HG03575 (cell line): ENCODE measurements around the gene ZNF665.
"Not testable (repeated sequence)": the region's sequence is repeated elsewhere in the genome, so short reads cannot be mapped to it uniquely, and the experiment has no call there.

Experiments used
- ATAC-seq: cut with Tn5 transposase; IDR thresholded peaks from one replicate; pipeline ENCODE4 v1.9.1; 2021; ENCODE audit not compliant: unreplicated experiment, insufficient number of reproducible peaks, low FRiP score; ENCODE audit errors: extremely low read depth

Gene ZNF665

GRCh38 chr19:53192771-53193534 lies at the start of gene ZNF665:
Gene ZNF665, minus strand, starts transcription at chr19:53193358. Its CDS starts 10,460 bp downstream, at chr19:53182898.
- ATAC-seq, result no peak

- ATAC-seq, result no peak
Measured at GRCh38 chr19:53237114-53237777, 44.1 kb upstream of the ZNF665 start.

DNA sequence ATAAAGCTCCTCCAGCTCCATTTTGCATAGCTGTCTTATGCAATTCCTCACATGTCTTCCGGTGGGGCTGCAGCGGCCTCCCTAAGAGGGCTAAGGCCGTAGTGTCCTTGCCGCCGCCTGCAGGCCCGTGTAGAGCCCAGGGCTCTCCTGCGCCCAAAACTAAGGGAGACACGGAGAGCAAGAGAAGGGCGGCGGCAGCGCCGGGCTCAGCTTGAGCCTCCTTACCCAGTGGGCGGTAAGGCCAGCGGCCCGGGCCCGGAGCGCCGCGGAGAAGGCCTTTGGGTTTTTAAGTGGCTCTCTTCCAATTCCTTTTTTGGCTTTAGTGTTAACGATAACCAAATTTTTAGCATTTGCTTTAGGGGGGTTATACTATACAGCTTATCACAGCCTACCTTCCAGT lies 31.4 kb upstream of the ZNF665 start:
- ATAC-seq, result no peak

GRCh38 chr19:53222716-53223115 lies 29.6 kb upstream of the ZNF665 start:
- not testable (repeated sequence) for ATAC-seq

GRCh38 chr19:53212703-53213320 lies 19.7 kb upstream of the ZNF665 start:
- no peak for ATAC-seq

DNA sequence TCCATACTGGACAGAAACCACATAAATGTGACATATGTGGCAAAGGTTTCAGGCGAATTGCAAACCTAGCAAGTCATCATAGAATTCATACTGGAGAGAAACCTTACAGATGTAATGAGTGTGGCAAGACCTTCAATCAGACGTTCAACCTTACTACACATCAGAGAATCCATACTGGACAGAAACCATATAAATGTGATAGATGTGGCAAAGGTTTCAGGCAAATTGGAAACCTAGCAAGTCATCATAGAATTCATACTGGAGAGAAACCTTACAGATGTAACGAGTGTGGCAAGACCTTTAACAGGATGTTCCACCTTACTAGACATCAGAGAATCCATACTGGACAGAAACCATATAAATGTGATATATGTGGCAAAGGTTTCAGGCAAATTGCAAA lies 18.4 kb upstream of the ZNF665 start:
- not testable (repeated sequence) for ATAC-seq

DNA sequence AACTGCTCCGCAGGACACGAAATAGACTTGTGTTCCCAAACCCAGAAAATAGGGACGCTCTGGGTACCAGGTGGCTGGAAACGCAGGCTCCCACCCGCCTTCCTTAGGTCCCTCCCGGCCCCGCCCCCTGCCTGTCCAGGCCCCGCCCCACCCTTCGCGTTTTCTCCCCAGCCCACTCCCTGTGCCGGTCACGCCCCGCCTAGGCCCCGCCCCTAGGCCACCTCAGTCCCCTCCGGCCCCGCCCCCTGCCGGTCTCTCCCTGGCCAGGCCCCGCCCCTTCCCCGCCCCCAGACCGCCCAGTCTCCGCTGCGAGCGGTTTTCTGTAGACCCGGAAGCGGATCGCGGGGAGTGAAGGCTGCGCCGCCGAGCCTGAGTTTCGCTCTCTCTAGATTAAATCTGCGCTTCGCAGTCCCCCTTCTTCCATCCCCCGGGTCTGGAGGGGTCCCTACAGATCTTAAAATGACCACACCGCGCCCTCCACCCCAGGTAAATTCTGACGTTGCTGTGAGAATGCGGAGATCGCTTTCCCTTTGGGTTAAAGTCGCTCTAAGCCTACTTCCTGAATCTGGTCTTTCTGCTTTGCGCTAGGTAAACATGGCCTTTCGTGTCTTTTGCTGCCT lies 3.7 kb upstream of the ZNF665 start:
- no peak for ATAC-seq

GRCh38 chr19:53195265-53195903 lies 2.2 kb upstream of the ZNF665 start:
- no peak for ATAC-seq

DNA sequence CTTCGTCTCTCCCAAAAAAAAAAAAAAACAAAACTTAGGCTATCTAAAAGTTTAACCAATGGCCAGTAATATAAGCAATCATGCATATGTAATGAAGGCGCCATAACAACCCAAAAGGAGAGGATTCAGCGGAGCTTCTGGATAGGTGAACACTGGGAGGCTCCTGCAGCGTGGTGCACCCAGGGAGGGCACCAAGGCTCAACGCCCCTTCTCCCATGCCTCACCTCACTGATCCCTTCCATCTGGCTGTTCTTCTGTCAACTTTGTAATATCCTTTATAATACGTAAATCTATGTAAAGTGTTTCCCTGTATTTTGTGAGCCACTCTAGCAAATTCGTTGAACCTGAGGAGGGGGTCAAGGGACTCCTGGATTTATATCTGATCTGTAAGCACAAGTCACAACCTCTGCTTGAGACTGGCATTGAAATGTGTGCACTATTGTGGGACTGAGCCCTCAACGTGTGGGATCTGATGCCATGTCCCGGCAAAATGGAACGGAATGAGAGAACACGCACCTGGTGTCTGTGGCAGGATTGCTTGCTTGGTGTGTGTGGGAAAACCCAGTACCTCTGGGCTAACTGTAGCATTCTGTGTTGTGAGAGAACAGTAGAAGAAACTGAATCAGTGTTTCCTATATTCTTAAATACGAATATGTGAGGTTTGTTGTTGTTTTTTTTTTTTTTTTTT lies 521 bp upstream of the ZNF665 start:
- no peak for ATAC-seq

- no peak for ATAC-seq
Measured at GRCh38 chr19:53190253-53190652, 2.9 kb downstream of the ZNF665 start.

- not testable (repeated sequence) for ATAC-seq
Measured at GRCh38 chr19:53189691-53190198, 3.4 kb downstream of the ZNF665 start.

GRCh38 chr19:53185155-53185882 lies 7.8 kb downstream of the ZNF665 start:
- ATAC-seq, result not testable (repeated sequence)

- no peak for ATAC-seq
Measured at GRCh38 chr19:53183146-53183764, 9.9 kb downstream of the ZNF665 start.

GRCh38 chr19:53182202-53182601 lies 11.0 kb downstream of the ZNF665 start:
- ATAC-seq, result no peak

GRCh38 chr19:53177986-53178385 lies 15.2 kb downstream of the ZNF665 start:
- no peak for ATAC-seq

DNA sequence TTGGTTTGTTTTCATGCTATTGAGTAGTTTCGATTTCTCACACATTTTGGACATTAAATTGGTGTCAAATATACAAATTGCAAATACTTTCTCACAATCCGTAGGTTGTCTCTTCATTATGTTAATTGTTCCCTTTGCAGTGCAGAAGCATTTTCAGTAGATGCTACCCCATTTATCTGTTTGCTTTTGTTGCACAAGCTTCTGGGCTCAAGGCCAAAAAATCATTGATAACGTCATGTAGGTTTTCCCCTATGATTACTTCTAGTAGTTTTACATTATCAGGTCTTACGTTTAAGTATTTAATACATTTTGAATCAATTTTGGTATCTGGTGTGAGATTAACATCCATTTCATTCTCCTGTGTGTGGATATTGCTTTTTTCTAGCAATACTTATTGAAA lies 20.3 kb downstream of the ZNF665 start:
- ATAC-seq, result no peak

- ATAC-seq, result no peak
Measured at GRCh38 chr19:53165691-53166091, 27.5 kb downstream of the ZNF665 start.
